Stimulated activated CD8-positive, alpha-beta memory T cell treated with anti-CD3 and anti-CD28 coated beads, Interleukin-2, amount 100 ng/mL, for 1 hour (primary cell): ENCODE results near the gene FFAR1.

ENCODE experiments used
- DNase-seq, 2 donors: peaks; one replicate each; pipeline ENCODE4 v3.0.0-alpha.2; 2020; ENCODE audit warnings: low read depth in 2 of 2

Gene FFAR1

DNA sequence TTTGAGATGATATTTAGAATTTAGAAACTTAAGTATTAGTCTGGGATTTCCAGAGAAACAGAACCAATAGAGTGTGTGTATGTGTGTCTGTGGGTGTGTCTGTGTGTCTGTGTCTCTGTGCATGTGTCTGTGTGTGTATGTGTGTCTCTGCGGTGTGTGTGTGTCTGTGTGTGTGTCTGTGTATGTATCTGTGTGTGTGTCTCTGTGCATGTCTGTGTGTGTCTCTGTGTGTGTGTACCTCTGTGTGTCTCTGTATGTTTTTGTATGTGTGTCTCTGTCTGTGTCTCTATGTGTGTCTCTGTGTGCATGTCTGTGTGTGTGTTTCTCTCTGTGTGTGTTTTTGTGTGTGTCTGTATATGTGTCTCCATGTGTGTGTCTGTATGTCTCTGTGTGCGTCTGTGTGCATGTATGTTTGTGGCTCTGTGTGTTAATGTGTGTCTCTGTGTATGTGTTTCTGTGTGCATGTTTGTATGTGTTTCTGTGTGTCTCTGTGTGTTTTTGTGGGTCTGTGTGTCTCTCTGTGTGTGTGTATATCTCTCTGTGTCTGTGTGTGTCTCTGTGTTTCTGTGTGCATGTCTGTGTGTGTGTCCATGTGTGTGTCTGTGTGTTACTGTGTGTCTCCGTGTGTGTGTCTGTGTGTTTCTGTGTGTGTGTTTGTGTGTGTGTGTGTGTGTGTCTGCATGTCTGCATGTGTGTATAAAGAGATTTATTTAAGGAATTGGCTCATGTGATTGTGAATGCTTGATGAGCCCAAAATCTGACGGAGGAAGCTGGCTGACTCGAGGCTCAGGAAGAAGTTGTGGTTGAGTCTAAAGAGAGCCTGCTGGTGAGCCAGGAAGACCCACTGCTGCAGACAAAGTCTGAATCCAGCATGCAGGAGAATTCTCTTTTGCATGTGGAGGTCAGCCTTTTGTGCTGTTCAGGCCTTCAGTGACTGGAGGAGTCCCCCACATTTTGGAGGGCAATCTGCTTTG lies 45.3 kb downstream of the FFAR1 start:
- no peak for DNase-seq

DNA sequence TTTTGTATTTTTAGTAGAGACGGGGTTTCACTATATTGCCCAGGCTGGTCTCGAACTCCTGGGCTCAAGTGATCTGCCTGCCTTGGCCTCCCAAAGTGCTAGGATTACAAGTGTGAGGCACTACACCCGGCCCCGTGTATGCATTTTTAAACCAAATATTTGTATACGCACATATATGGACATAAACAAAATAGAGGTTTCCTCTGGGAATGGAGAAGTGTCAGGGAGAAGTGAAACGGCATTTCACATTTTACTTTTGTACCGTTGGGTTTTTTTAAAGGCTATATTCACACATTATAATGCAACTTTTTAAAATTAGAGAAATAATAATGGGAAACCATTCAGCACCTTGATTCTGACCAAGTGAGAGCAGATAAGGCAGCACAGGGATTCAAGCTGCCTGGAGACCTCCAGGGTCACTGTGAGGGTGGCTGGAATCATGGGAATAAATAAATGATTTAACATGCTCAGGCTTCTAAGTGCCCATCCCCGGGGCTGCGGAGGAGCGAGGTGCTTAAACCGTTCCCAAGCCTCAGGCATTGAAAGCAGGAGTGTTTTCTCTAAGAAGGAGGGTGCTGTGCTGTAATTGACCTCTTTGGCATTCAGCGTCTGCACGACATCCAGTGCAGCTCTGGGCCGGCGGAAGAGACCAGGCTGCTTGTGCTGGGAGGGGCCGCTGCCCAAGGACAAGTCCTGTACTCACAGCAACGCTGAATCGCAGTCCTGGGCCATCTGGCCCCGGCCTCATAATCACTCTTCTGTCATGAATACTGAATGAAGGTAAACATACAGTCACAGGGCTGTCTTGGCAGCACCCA lies 47.9 kb downstream of the FFAR1 start:
- no peak for DNase-seq

DNA sequence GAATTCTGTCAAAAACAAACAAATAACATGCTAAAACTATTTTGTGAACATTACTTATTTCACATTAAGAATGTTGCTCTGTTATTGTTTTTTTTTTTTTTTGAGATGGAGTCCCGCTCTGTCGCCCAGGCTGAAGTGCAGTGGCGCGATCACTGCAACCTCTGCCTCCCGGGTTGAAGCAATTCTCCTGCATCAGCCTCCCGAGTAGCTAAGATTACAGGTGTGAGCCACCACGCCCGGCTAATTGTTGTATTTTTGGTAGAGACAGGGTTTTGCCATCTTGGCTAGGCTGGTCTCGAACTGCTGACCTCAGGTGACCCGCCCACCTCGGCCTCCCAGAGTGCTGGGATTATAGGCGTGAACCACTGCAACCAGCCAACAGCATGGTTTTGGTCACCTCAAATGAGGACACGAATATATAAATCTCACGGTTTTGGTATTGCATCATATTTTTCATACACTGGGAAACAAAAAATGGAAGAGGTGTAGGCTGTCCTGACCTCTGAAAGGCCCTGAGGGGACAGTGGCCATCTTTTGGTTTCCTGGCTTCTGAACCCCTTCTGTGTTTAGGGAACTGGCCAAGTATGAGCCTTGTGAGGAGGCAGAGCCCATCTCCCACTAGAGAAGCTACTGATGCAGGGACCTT lies 48.7 kb downstream of the FFAR1 start:
- no peak for DNase-seq

DNA sequence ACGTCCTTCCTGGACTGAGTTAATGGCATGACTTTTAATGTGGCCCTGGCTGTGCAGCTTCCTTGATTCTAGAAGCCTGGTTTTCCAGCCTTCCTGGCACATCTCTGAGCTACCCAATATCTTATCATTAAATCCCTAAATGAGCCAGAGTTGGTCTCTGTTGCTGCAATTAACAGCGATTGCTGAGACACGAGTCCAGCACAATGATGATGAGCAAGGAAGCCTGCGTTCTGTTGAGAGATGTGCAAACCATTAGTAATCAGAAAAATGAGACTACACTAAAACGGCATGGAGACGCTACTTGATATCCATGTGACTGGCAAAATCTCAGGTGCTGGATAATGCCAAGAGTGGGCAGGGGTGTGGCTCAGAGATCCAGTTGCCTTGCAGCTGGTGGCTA lies 49.4 kb downstream of the FFAR1 start:
- no peak for DNase-seq
